Activated CD8-positive, alpha-beta memory T cell treated with anti-CD3 and anti-CD28 coated beads, Interleukin-2, amount 50 U/mL, for 48 hours (primary cell): Measurements from ENCODE around the gene SIRT2.
"Not testable (repeated sequence)": the region's sequence is repeated elsewhere in the genome, so short reads cannot be mapped to it uniquely, and the experiment has no call there.

Source experiments
- DNase-seq: peaks from one replicate; pipeline ENCODE4 v3.0.0-alpha.2; 2020

Gene SIRT2

GRCh38 chr19:38892841-38893240 lies 6.6 kb downstream of the SIRT2 start:
- DNase-seq: no peak

- no peak for DNase-seq
Measured at GRCh38 chr19:38891771-38892170, 7.6 kb downstream of the SIRT2 start.

GRCh38 chr19:38890686-38891085 lies 8.7 kb downstream of the SIRT2 start:
- no peak for DNase-seq

GRCh38 chr19:38889803-38890202 lies 9.6 kb downstream of the SIRT2 start:
- DNase-seq: no peak

GRCh38 chr19:38888876-38889275 lies 10.5 kb downstream of the SIRT2 start:
- no peak for DNase-seq

GRCh38 chr19:38884691-38885090 lies 14.7 kb downstream of the SIRT2 start:
- not testable (repeated sequence) for DNase-seq

GRCh38 chr19:38883286-38883685 lies 16.1 kb downstream of the SIRT2 start:
- no peak for DNase-seq

GRCh38 chr19:38880882-38881609 lies 18.4 kb downstream of the SIRT2 start:
- DNase-seq: no peak

GRCh38 chr19:38880076-38880881 lies 19.1 kb downstream of the SIRT2 start:
- no peak for DNase-seq

- DNase-seq: no peak
Measured at GRCh38 chr19:38879400-38879751, 20.0 kb downstream of the SIRT2 start.

GRCh38 chr19:38878575-38879399 lies 20.6 kb downstream of the SIRT2 start:
- DNase-seq: peak; percentile 62

- DNase-seq: peak; percentile 80
Measured at GRCh38 chr19:38877781-38878574, 21.4 kb downstream of the SIRT2 start, which contains the start of gene RINL. Gene RINL, minus strand, starts transcription at chr19:38878275. Its CDS starts 1,533 bp downstream, at chr19:38876742.

GRCh38 chr19:38875656-38876395 lies 23.6 kb downstream of the SIRT2 start:
- no peak for DNase-seq

- DNase-seq: not testable (repeated sequence)
Measured at GRCh38 chr19:38873400-38873799, 26.0 kb downstream of the SIRT2 start.

- DNase-seq: no peak
Measured at GRCh38 chr19:38870612-38871011, 28.8 kb downstream of the SIRT2 start.

- peak; percentile 97 for DNase-seq
Measured at GRCh38 chr19:38869836-38870607, 29.4 kb downstream of the SIRT2 start.

GRCh38 chr19:38869160-38869835 lies 30.1 kb downstream of the SIRT2 start:
- DNase-seq: peak; percentile 76

GRCh38 chr19:38868551-38868950 lies 30.9 kb downstream of the SIRT2 start:
- DNase-seq: no peak

- no peak for DNase-seq
Measured at GRCh38 chr19:38867171-38867780, 32.1 kb downstream of the SIRT2 start.
